Fibroblast of mammary gland (primary cell): Measurements from ENCODE around the gene BACH1.

ENCODE experiments used
- DNase-seq: peaks from one replicate; pipeline ENCODE4 v3.0.0-alpha.2; 2010; ENCODE audit warnings: low read depth
- H3K4me3 ChIP-seq: 2 replicates; pipeline ENCODE4 v1.5.1; 2011; ENCODE audit warnings: low read depth, mild to moderate bottlenecking, low read length, moderate library complexity; ENCODE audit not compliant: control insufficient read depth
- TF ChIP-seq, protein P1 (sequence below): conservative IDR thresholded peaks from 2 replicates; pipeline ENCODE4 v1.5.1; 2011; ENCODE audit warnings: low read depth, low read length, inconsistent platforms; ENCODE audit not compliant: control insufficient read depth, insufficient read depth

The BACH1 gene

DNA sequence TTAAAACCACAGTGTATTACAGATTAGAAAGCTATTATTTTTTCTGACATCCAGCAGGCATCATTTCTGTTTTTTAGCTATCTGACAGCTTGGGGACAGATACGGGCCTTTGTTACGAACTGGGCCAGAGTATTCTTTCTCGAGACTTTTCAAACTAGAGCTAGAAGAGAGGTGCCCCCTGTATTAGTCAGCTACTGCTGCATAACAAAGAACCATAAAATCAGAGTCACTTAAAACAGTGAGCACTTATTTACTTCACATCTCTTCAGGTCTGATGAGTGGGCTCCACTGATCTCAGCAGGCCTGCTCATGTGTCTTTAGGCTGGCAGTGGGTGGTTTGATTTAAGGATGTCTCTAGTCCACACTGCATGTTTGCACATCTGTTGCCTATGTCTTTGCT lies 67.8 kb downstream of the BACH1 start:
- no peak overlapping the region for H3K4me3 ChIP-seq
- TF ChIP-seq, protein P1, sequence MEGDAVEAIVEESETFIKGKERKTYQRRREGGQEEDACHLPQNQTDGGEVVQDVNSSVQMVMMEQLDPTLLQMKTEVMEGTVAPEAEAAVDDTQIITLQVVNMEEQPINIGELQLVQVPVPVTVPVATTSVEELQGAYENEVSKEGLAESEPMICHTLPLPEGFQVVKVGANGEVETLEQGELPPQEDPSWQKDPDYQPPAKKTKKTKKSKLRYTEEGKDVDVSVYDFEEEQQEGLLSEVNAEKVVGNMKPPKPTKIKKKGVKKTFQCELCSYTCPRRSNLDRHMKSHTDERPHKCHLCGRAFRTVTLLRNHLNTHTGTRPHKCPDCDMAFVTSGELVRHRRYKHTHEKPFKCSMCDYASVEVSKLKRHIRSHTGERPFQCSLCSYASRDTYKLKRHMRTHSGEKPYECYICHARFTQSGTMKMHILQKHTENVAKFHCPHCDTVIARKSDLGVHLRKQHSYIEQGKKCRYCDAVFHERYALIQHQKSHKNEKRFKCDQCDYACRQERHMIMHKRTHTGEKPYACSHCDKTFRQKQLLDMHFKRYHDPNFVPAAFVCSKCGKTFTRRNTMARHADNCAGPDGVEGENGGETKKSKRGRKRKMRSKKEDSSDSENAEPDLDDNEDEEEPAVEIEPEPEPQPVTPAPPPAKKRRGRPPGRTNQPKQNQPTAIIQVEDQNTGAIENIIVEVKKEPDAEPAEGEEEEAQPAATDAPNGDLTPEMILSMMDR: no peak
- no peak for DNase-seq

DNA sequence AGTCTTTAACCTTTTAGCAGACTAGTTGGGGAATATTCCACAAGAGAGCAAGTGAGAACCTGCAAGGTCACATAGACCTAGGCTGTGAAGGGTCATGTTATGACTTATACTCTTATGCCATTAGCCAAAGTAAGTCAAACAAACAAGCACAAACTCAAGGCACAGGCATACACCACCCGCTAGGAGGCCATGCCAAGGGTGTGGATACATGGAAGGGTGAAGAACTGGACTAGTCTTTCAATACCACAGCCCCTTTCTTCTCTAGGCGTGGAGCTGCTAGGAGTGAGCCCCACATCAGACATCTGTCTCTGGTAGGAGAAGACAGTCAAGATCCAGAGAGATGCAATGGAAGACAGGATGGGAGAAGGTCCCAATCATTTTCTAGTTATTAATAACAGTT lies 68.6 kb downstream of the BACH1 start:
- H3K4me3 ChIP-seq: no peak overlapping the region
- TF ChIP-seq, protein P1: no peak
- no peak for DNase-seq

DNA sequence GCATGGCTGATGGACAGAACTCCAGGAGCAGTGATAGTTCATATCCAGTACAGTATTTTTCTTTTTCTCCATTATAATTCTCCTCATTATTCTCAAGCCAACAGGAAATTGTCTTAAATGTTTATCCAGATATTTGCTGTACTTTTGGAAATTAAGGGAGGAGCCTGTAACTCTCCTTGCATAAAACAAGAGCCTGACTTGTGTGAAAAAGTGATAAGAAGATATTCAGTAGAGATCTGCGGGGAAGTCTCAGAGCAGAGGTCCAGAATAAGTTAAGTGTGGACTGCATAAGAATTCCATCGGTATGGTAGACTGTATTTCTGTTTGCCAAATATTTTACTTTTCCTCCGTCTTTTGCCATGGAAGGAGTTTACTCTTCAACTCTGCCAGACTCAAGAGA lies 70.2 kb downstream of the BACH1 start:
- TF ChIP-seq, protein P1: no peak
- no peak overlapping the region for H3K4me3 ChIP-seq
- no peak for DNase-seq

DNA sequence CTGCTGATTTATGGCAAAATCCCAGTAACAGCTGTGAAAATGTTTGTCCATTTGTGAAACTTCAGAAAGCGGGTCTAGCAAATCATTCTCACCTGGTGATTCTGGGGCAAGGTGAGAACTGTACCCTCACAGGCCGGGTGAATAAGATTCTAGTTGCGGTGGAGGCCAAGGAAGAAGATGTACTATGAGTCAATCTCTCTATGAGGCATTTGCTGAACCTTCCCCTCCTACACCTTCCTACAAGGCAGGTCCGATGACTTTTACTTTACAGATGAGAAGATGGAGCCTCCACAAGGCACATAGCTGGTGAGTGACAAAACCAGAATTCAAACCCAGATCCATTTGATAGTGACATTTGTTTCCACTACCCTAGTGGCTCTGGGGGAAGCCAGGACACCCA lies 72.7 kb downstream of the BACH1 start:
- TF ChIP-seq, protein P1: no peak
- DNase-seq: peak; percentile 28
- H3K4me3 ChIP-seq: no peak overlapping the region

DNA sequence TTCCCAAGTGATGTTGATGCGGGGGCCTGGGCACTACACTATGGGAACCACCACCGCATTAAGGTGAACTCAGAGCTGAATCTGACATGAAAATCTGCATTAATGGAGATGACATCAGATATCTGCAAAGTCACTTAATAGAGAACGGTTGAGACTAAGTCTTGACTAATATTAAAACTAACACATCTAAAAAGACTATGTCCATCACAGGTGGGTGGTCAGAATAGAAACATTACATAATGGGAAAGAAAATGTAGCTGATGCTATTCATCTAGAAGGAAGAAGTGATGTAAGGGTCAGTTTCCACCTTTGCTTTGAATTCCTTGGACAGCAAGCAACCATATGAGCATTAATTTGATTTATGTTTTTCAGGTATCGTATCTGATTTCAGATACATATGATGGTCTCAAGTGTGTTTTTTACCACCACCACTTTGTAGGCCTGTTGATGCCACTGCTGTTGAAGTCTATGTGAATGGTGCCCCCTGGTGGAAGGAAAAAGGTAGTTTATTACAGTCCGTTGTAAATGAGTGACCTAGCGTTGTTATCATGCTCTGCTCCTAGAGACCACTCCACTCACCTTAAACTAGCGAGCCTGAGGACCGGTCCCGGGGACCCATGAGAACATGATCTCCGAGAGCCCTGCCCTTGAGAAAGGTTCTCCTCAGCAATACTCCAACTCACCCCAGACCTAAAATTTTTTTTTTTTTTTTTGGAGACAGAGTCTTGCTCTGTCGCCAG lies 73.5 kb downstream of the BACH1 start:
- H3K4me3 ChIP-seq: no peak overlapping the region
- peak; percentile 86 for DNase-seq
- TF ChIP-seq, protein P1: peak; percentile 69

DNA sequence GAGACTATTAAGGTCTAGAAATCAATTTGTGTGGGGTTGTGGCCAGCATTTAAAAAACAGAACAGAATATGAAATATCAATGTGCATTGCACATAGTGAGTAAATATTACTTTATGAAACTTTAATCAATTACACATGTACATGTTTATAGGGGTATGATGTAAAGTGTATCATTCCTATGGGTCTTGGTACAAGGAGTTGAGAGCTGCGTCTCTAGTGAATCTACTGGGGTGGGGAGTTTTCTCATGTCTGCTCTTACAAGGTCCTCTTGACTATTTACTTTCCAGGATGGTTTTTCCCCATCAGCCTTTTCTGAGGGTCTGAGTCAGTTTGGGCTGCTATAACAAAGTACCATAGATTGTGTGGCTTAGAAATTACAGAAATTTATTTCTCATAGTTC lies 75.8 kb downstream of the BACH1 start:
- DNase-seq: no peak
- TF ChIP-seq, protein P1: no peak
- no peak overlapping the region for H3K4me3 ChIP-seq
